AG08395 (cell line): ENCODE measurements around the gene SERPINE3.

Experiments used
- DNase-seq: peaks from one replicate; pipeline ENCODE4 v3.0.0; 2012; ENCODE audit warnings: mixed read lengths, low spot score

Gene SERPINE3

GRCh38 chr13:51328488-51328887 is 11.0 kb upstream of the SERPINE3 start:
- DNase-seq = no peak

- DNase-seq = no peak
These were observed 9.9 kb upstream of the SERPINE3 start for GRCh38 chr13:51329606-51330005.

- peak; percentile 64 for DNase-seq
These were observed 8.7 kb upstream of the SERPINE3 start for GRCh38 chr13:51330791-51331190.

DNA sequence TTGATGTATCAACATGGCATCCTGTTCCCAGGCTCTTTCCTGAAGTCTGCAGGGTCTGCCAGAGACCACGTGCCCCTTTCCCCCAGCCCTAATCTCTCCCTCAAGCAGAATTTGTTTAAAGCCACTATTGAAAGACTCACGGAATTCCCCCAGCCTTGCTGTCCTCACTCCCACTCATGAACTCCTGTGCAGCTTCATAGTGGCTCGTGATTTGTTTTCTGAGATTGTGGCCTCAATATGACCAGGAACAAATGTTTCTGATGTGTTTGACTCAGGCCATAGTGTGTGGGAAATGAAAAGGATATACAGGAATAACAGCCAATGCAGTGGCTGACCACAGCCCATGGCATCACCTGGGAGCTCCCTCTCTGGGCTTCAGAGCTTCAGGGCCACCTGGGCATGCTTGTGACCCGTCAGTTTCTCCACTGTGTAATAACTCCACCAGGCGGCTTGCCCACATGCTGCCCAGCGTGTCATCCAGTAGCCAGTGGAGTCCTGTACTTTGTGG is 8.1 kb upstream of the SERPINE3 start:
- DNase-seq = no peak

DNA sequence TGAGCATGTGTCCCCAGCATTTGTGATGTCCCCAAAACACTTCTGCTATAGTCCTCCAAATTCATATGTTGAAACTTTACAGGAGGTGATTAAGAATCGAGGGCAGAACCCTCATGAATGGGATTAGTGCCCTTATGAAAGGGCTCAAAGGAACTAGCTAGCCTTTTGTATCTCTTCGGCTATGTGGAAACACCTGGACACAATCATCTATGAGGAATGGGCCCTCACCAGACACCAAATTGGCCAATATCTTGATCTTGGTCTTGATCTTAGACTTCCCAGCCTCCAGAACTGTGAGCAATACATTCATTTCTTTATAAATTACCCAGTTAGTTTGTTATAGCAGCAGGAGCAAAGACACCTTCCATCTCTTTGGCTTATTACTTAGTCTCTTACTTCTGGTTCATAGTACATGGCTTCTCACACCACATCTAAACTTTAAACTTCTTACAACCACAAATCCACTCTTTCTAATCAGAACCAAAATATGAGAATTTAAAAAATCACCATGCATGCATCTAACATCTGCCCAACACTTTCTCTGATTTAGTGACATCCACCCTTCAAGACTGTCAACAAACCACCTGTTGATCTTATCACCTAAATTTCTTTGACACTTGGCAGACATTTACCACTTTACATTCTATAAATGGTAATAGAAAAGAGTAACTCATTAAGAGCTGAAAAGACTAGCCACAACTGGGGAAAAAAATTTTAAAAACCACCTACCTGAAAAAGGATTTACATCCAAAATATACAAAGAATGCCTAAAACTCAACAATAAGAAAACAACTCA is 6.7 kb upstream of the SERPINE3 start:
- no peak for DNase-seq

DNA sequence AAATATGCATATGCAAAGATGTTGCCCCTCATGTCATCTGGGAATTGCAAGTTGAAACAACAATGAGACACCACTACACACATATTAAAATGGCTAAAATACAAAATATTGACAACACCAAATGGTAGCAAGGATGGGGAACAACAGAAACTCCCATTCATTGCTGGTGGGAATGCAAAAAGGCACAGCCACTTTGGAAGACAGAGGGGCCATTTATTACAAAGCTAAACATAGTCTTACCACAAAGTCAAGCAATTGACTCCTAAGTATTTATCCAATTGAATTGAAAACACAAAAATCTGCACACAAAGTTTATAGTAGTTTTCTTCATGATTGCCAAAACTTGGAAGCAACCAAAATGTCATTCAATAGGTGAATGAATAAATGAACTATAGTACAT is 6.1 kb upstream of the SERPINE3 start:
- DNase-seq = no peak

DNA sequence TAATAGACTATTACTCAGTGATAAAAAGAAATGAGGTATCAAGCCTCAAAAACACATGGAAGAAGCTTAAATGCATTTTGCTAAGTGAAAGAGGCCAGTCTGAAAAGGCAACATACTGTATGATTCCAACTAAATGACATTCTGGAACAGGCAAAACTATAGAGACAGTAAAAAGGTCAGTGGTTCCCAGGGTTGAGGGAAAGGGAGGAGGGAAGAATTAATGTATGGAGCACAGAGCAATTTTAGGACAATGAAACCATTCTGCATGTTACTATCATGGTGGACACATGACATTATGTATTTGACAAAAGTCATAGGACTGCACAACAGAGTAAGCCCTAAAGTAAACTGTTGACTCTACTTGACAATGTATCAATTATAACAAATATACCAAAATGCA is 5.7 kb upstream of the SERPINE3 start:
- no peak for DNase-seq

GRCh38 chr13:51336746-51337145 is 2.7 kb upstream of the SERPINE3 start:
- DNase-seq = no peak

GRCh38 chr13:51339952-51340732 is 651 bp downstream of the SERPINE3 start:
- DNase-seq = no peak

DNA sequence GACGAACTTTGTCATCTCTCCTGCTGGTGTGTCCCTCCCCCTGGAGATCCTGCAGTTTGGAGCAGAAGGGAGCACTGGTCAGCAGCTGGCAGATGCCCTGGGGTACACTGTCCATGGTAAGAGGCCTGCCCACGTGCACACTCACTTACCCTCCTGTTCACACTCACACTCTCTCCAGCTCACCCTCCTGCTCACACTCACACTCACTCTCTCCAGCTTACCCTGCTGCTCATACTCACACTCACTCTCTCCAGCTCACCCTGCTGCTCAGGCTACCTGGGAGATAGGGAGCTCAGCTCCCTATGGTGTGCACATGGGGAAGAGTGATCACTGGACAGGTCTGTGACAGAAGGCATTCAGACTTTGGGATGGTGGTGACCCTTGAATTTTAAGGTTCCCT is 1.7 kb downstream of the SERPINE3 start:
- DNase-seq = no peak

DNA sequence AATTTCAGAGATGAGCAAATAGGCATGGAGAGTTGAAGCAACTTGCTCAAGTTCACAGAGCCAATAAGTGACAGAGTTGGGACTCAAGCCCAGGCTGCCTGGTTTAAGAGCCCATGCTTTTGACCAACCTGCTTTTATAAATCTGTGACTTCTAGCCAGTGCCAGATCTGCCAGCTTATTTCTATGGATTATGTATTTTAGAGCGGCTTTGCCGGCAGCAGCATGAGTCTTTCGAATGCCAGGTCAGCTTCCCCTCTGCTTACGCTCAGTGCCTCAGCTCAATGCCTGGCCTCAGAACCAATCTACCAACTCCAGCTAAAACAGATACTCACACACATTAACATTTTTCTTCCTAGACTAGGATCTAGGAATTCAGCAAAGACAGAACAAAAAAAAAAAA is 2.3 kb downstream of the SERPINE3 start:
- no peak for DNase-seq

- peak; percentile 67 for DNase-seq
These were observed 3.2 kb downstream of the SERPINE3 start for GRCh38 chr13:51342706-51343105.

- no peak for DNase-seq
These were observed 4.0 kb downstream of the SERPINE3 start for GRCh38 chr13:51343475-51343874.

DNA sequence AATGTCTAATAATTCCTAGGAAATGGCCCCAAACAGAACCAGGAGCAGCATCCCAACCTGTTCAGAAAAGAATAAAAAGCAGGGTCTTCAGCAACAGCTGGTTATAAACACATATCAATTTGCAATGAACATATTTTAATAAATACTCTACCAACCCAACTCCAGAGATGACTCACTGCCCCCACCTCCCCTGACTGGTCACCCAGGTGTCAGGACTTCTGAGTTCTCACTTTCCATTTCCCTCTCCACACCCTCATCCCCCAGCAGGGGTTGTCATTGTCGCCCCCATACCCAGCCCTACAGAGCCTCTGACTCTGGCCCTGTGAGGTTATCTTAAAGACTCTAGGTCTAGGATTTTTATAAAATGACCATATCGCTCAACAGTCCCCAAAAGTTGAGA is 6.9 kb downstream of the SERPINE3 start:
- no peak for DNase-seq

GRCh38 chr13:51347099-51347498 is 7.6 kb downstream of the SERPINE3 start:
- DNase-seq = no peak

- no peak for DNase-seq
These were observed 8.8 kb downstream of the SERPINE3 start for GRCh38 chr13:51348069-51348967.

GRCh38 chr13:51349016-51349415 is 9.5 kb downstream of the SERPINE3 start:
- DNase-seq = no peak

DNA sequence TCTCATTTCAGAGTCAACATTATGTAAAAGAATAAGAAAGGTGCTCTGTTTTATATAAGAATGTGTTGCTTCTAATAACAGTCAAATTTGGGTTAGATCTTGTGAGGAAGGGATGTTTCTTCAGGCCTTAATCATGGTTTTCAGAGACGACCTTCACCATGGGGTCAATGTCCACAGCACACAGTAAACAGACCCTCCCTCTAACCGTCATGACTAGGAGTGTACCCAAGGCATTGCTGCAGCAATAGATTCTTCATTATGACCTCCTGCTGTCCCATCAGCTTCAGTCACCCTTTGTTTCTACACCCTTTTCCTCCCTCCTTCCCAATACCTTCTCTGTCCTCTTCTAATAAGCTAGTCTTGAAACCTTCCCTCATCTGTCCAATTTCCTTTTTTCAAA is 15.7 kb downstream of the SERPINE3 start:
- DNase-seq = no peak

DNA sequence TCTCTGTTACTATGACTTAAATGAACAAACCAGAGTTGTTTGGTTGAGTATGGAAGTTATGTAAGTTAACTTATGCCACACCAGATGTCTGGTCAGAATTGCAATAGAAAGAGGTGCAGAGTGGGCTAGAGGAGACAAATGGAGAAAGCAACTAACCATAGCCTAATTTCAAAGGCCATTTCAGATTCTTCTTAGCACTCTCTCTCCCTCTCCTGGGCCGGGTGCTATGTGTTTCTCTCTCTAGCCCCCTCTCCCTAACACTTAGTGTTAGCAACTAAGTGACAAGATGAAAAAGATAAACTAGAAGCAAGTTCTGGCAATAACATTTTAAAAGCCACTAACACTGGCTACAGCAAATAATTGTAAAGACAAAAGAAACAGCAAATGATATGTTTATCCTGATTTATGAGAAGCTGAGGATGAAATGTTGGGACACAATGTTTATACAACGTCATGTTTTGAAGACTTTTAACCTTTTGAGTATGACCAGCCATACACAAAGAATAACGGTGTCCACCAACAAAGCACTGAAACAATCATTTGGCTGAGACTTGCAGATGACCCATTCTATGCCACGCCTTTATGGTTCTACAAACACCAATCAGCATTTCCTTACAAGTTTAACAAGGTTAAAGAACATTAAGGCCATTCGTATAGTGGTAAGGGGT is 18.6 kb downstream of the SERPINE3 start:
- DNase-seq = no peak

DNA sequence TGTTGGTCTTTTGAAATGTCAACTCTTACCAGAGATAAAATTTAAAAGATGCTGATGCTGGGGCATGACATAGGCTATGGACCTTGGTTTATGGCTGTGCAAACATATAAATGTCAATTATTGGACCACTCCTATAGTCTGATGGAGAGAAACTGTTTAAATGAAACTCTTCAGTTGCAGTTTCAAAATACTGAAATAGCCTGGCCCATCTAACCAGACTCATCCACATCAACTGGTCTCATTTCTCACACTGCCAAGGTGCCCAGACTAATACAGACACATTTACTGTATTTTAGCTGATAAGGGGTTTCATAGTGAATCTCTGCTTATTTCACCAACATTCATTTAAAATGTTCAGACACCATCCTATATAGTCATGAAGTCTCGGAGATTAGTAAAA is 19.9 kb downstream of the SERPINE3 start:
- DNase-seq = no peak

GRCh38 chr13:51360489-51360888 is 21.0 kb downstream of the SERPINE3 start:
- DNase-seq = no peak

- DNase-seq = peak; percentile 10
These were observed 21.6 kb downstream of the SERPINE3 start for GRCh38 chr13:51361106-51361505.
